ENCODE data around the gene DEGS2.

DEGS2 gene

GRCh38 chr14:100134586-100134985 is 24.9 kb downstream of the DEGS2 start:
- in situ Hi-C loops (cut with MboI; ENCODE audit: low sequenced_read_pairs): no loop called here

- in situ Hi-C loops (cut with MboI; ENCODE audit: low sequenced_read_pairs): no loop called here
Measured at GRCh38 chr14:100132903-100133510, 26.4 kb downstream of the DEGS2 start.

- in situ Hi-C loops (cut with MboI; ENCODE audit: low sequenced_read_pairs): no loop called here
Measured at GRCh38 chr14:100132161-100132902, 27.1 kb downstream of the DEGS2 start.

- in situ Hi-C loops (cut with MboI; ENCODE audit: low sequenced_read_pairs): no loop called here
Measured at GRCh38 chr14:100131181-100131580, 28.3 kb downstream of the DEGS2 start.

GRCh38 chr14:100130521-100130920 is 28.9 kb downstream of the DEGS2 start:
- in situ Hi-C loops (cut with MboI; ENCODE audit: low sequenced_read_pairs): no loop called here

GRCh38 chr14:100129161-100129589 is 30.3 kb downstream of the DEGS2 start:
- in situ Hi-C loops (cut with MboI; ENCODE audit: low sequenced_read_pairs): no loop called here

- in situ Hi-C loops (cut with MboI; ENCODE audit: low sequenced_read_pairs): no loop called here
Measured at GRCh38 chr14:100128688-100129087, 30.8 kb downstream of the DEGS2 start.

GRCh38 chr14:100127853-100128455 is 31.5 kb downstream of the DEGS2 start:
- in situ Hi-C loops (cut with MboI; ENCODE audit: low sequenced_read_pairs): no loop called here

- in situ Hi-C loops (cut with MboI; ENCODE audit: low sequenced_read_pairs): no loop called here
Measured at GRCh38 chr14:100126401-100126800, 33.0 kb downstream of the DEGS2 start.

- in situ Hi-C loops (cut with MboI; ENCODE audit: low sequenced_read_pairs): no loop called here
Measured at GRCh38 chr14:100124551-100125088, 34.8 kb downstream of the DEGS2 start.

GRCh38 chr14:100123618-100124017 is 35.8 kb downstream of the DEGS2 start:
- in situ Hi-C loops (cut with MboI; ENCODE audit: low sequenced_read_pairs): no loop called here

GRCh38 chr14:100122481-100123223 is 36.8 kb downstream of the DEGS2 start:
- in situ Hi-C loops (cut with MboI; ENCODE audit: low sequenced_read_pairs): no loop called here

GRCh38 chr14:100121643-100122480 is 37.6 kb downstream of the DEGS2 start:
- in situ Hi-C loops (cut with MboI; ENCODE audit: low sequenced_read_pairs): no loop called here

- in situ Hi-C loops (cut with MboI; ENCODE audit: low sequenced_read_pairs): no loop called here
Measured at GRCh38 chr14:100120522-100121269, 38.7 kb downstream of the DEGS2 start.

GRCh38 chr14:100119251-100119650 is 40.2 kb downstream of the DEGS2 start:
- in situ Hi-C loops (cut with MboI; ENCODE audit: low sequenced_read_pairs): no loop called here

GRCh38 chr14:100118396-100119011 is 40.9 kb downstream of the DEGS2 start:
- in situ Hi-C loops (cut with MboI; ENCODE audit: low sequenced_read_pairs): no loop called here

- in situ Hi-C loops (cut with MboI; ENCODE audit: low sequenced_read_pairs): no loop called here
Measured at GRCh38 chr14:100117633-100118395, 41.6 kb downstream of the DEGS2 start.

- in situ Hi-C loops (cut with MboI; ENCODE audit: low sequenced_read_pairs): no loop called here
Measured at GRCh38 chr14:100117026-100117425, 42.4 kb downstream of the DEGS2 start.

Data from hTERT RPE-1 (cell line).